ENCODE data around the gene FBXW7.

- TF ChIP-seq POLR2A (IDR thresholded peaks at IDR 0.05; ENCODE audit: low read length) (no peak), EP300 (IDR thresholded peaks at IDR 0.05) (no peak), CTCF (IDR thresholded peaks at IDR 0.05) (no peak), ZSCAN20 (CRISPR knock-in tag; IDR thresholded peaks at IDR 0.05) (no peak)
Measured at GRCh38 chr4:152273343-152273742, 262.5 kb downstream of the FBXW7 start.

Data from A549 (cell line).